ENCODE results near the gene MYCBP2. TPM values are rescaled to one million over a fixed set of nuclear protein-coding genes. Genes with fewer than 3 reads are reported as not detected.

The MYCBP2 gene, protein sequence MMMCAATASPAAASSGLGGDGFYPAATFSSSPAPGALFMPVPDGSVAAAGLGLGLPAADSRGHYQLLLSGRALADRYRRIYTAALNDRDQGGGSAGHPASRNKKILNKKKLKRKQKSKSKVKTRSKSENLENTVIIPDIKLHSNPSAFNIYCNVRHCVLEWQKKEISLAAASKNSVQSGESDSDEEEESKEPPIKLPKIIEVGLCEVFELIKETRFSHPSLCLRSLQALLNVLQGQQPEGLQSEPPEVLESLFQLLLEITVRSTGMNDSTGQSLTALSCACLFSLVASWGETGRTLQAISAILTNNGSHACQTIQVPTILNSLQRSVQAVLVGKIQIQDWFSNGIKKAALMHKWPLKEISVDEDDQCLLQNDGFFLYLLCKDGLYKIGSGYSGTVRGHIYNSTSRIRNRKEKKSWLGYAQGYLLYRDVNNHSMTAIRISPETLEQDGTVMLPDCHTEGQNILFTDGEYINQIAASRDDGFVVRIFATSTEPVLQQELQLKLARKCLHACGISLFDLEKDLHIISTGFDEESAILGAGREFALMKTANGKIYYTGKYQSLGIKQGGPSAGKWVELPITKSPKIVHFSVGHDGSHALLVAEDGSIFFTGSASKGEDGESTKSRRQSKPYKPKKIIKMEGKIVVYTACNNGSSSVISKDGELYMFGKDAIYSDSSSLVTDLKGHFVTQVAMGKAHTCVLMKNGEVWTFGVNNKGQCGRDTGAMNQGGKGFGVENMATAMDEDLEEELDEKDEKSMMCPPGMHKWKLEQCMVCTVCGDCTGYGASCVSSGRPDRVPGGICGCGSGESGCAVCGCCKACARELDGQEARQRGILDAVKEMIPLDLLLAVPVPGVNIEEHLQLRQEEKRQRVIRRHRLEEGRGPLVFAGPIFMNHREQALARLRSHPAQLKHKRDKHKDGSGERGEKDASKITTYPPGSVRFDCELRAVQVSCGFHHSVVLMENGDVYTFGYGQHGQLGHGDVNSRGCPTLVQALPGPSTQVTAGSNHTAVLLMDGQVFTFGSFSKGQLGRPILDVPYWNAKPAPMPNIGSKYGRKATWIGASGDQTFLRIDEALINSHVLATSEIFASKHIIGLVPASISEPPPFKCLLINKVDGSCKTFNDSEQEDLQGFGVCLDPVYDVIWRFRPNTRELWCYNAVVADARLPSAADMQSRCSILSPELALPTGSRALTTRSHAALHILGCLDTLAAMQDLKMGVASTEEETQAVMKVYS (N-terminal part only)
- total RNA-seq (2021) (55.5 and 57.8 TPM in 2 replicates), Bru-seq, nascent RNA (percentile 85 among the genes with signal in this experiment), BruChase-seq, experiment 1, labeled RNA remaining after a 2-hour chase (percentile 80 among the genes with signal in this experiment), BruChase-seq, experiment 2, labeled RNA remaining after a 6-hour chase (percentile 80 among the genes with signal in this experiment)
- long read RNA-seq, partial matches to known transcripts = 2 of 3 reads
- long read RNA-seq, other reads (novel, unspliced or antisense) = 1 of 3 reads

DNA sequence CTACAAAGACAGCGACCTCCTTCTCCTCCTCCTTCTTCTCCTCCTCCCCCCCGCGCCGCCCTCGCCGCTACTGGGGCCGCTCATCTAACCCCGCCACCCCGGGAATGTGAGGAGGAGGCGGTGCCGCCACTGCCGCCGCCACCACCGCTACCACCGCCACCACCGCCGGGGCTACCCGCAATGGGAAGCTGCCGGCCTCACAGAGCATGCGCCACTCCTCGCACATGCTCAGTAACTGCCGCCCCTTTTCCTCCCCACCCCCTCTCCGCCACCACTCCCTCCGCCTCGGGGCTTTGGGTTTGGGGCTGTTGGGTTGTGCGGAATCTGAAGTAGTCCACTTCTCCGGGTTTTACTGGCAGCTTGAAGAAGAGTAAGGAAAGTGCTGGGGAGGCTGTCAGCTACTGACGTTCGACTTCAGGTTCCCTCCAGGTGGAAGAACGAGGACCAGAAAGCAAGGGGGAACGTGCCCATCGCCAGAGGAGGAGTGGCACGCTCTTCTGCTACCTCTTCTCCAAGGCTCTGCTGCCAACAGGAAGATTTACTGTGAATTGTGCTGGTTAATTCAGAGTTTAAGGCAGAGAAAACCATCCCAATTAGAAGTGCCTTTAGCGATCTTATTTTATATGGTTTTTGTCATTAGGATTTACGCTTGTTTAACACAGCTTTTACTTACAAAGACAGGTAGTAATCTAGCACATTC, at the start of gene MYCBP2:
Gene MYCBP2, minus strand, starts transcription at position 190 of the 700 bp plus-strand sequence. CDS start 319 bp downstream, outside the sequence.
- TF ChIP-seq, protein P1, sequence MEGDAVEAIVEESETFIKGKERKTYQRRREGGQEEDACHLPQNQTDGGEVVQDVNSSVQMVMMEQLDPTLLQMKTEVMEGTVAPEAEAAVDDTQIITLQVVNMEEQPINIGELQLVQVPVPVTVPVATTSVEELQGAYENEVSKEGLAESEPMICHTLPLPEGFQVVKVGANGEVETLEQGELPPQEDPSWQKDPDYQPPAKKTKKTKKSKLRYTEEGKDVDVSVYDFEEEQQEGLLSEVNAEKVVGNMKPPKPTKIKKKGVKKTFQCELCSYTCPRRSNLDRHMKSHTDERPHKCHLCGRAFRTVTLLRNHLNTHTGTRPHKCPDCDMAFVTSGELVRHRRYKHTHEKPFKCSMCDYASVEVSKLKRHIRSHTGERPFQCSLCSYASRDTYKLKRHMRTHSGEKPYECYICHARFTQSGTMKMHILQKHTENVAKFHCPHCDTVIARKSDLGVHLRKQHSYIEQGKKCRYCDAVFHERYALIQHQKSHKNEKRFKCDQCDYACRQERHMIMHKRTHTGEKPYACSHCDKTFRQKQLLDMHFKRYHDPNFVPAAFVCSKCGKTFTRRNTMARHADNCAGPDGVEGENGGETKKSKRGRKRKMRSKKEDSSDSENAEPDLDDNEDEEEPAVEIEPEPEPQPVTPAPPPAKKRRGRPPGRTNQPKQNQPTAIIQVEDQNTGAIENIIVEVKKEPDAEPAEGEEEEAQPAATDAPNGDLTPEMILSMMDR (conservative IDR thresholded peaks at IDR 0.05; ENCODE audit: low read depth, low read length) = no peak
- no peak for TF ChIP-seq EZH2 (IDR thresholded peaks at IDR 0.05; ENCODE audit: borderline replicate concordance, low read depth, low read length, poor library complexity, severe bottlenecking)
- H3K9me3 ChIP-seq (ENCODE audit: low read depth, low read length, poor library complexity, severe bottlenecking) = no peaks in the 10 kb centered on the region
- CTCF ChIA-PET = no interaction called here
- POLR2A ChIA-PET (ENCODE audit: low non-redundant PET) = no interaction called here
- no peaks in the 10 kb centered on the region for H3K36me3 ChIP-seq (ENCODE audit: insufficient read depth, low read length, poor library complexity, severe bottlenecking)
- peak within 1 kb of the TSS; percentile 78 for H3K4me3 ChIP-seq (ENCODE audit: low read depth, low read length, poor library complexity, severe bottlenecking)
- peak; percentile 99 for DNase-seq (ENCODE audit: low spot score)
- peak within 1 kb of the TSS; percentile 70 for H3K27ac ChIP-seq (ENCODE audit: low read depth, low read length, poor library complexity, severe bottlenecking)
- intact Hi-C loops (cut with micrococcal nuclease; ENCODE audit: unreplicated experiment) = loop anchor here (5.0 to 10.0 kb wide), 4 partner anchors 150 to 370 kb away; partner anchors contain the start of genes FBXL3 and SLAIN1
- H3K4me1 ChIP-seq (ENCODE audit: insufficient read depth, low read length, poor library complexity, severe bottlenecking) = peaks cover 20% of the 10 kb centered on the region
- BruUV-seq (replicated peaks) = no TSS peak
- no peaks in the 10 kb centered on the region for H3K27me3 ChIP-seq (replicated peaks; ENCODE audit: insufficient read depth, low read depth, low read length, poor library complexity)

DNA sequence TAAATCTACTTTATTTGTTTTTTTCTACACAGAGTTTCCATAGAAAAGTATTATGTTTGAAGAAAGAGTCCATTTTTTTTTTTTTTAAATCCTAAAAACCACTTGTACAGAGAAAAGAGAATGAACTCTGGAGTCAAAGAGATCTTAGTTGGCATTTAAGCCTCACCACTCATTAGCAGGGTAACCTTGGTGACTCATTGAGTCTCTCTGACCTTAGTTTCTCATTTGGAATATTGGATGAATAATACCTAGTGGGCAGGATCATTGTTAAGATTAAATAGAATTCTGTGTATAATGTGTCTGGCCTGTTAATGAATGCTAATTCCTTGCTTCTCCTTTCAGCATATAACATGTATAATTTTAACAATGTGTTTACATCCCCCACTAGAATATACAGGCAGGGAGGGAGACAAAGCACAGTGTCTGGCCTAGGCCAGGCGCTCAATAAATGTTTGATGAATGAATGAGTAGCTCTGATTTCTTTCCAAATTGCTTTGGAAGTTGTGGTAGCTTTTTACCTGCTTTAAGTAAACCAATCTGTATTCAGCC, 48.7 kb upstream of the MYCBP2 start:
- H3K27me3 ChIP-seq (replicated peaks; ENCODE audit: insufficient read depth, low read depth, low read length, poor library complexity) = no peaks in the 10 kb centered on the region
- POLR2A ChIA-PET (ENCODE audit: low non-redundant PET) = no interaction called here
- H3K27ac ChIP-seq (ENCODE audit: low read depth, low read length, poor library complexity, severe bottlenecking) = no peak overlapping the region
- no peaks in the 10 kb centered on the region for H3K36me3 ChIP-seq (ENCODE audit: insufficient read depth, low read length, poor library complexity, severe bottlenecking)
- H3K4me3 ChIP-seq (ENCODE audit: low read depth, low read length, poor library complexity, severe bottlenecking) = no peak overlapping the region
- intact Hi-C loops (cut with micrococcal nuclease; ENCODE audit: unreplicated experiment) = no loop called here
- no peaks in the 10 kb centered on the region for H3K4me1 ChIP-seq (ENCODE audit: insufficient read depth, low read length, poor library complexity, severe bottlenecking)
- CTCF ChIA-PET = no interaction called here
- BruUV-seq (replicated peaks) = no TSS peak
- H3K9me3 ChIP-seq (ENCODE audit: low read depth, low read length, poor library complexity, severe bottlenecking) = no peaks in the 10 kb centered on the region
- TF ChIP-seq, protein P1 (conservative IDR thresholded peaks at IDR 0.05; ENCODE audit: low read depth, low read length) = no peak
- TF ChIP-seq EZH2 (IDR thresholded peaks at IDR 0.05; ENCODE audit: borderline replicate concordance, low read depth, low read length, poor library complexity, severe bottlenecking) = no peak
- no peak for DNase-seq (ENCODE audit: low spot score)
